ENCODE data around the gene OR2B6. TPM values are rescaled to one million over a fixed set of nuclear protein-coding genes. Genes with fewer than 3 reads are reported as not detected.
"Not testable (repeated sequence)": the region's sequence is repeated elsewhere in the genome, so short reads cannot be mapped to it uniquely, and the experiment has no call there.

OR2B6 gene
- total RNA-seq, 1 experiment from 2014 or later = not detected

DNA sequence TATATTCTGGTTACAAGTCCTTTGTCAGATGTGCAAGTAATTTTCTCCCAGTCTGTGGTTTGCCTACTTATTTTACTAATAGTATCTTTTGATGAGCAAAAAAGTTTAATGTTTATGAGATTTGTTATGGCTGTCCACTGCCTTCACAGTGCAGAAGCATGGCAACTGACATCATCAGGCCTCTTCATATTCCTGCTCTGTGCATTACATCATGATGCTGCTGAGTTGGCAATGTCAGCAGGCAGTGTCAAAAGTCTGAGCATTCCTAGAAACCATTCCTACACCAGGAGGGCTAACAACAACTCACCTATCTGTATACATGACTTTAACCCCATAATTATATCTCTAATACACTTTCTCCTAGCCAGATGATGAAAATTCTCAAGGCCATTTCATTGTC is 34.1 kb upstream of the OR2B6 start:
- H3K27ac Mint-ChIP-seq (ENCODE audit: unreplicated experiment) = no peak overlapping the region
- POLR2A ChIA-PET = no interaction called here

GRCh38 chr6:27924179-27924578 is 32.9 kb upstream of the OR2B6 start:
- TF ChIP-seq, protein P1, sequence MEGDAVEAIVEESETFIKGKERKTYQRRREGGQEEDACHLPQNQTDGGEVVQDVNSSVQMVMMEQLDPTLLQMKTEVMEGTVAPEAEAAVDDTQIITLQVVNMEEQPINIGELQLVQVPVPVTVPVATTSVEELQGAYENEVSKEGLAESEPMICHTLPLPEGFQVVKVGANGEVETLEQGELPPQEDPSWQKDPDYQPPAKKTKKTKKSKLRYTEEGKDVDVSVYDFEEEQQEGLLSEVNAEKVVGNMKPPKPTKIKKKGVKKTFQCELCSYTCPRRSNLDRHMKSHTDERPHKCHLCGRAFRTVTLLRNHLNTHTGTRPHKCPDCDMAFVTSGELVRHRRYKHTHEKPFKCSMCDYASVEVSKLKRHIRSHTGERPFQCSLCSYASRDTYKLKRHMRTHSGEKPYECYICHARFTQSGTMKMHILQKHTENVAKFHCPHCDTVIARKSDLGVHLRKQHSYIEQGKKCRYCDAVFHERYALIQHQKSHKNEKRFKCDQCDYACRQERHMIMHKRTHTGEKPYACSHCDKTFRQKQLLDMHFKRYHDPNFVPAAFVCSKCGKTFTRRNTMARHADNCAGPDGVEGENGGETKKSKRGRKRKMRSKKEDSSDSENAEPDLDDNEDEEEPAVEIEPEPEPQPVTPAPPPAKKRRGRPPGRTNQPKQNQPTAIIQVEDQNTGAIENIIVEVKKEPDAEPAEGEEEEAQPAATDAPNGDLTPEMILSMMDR (IDR thresholded peaks at IDR 0.05; ENCODE audit: insufficient read depth in 1 of 2, low read depth in 1 of 2, low read length in 1 of 2, severe bottlenecking in 1 of 2, unreplicated experiment in 1 of 2) = no peak
- H3K4me1 Mint-ChIP-seq (ENCODE audit: low read depth, unreplicated experiment) = no peaks in the 10 kb centered on the region
- POLR2A ChIA-PET = no interaction called here
- H3K4me3 ChIP-seq (ENCODE audit: low read depth, low read length) = no peak overlapping the region
- H3K27ac Mint-ChIP-seq (ENCODE audit: unreplicated experiment) = no peak overlapping the region
- H3K27me3 ChIP-seq (replicated peaks; ENCODE audit: control insufficient read depth, insufficient read depth, low read length) = no peaks in the 10 kb centered on the region
- no peaks in the 10 kb centered on the region for H3K36me3 Mint-ChIP-seq (ENCODE audit: insufficient read depth, unreplicated experiment)
- H3K4me3 Mint-ChIP-seq (ENCODE audit: unreplicated experiment) = no peak overlapping the region
- BruUV-seq (replicated peaks) = no TSS peak
- H3K9me3 ChIP-seq = no peaks in the 10 kb centered on the region
- H3K4me1 ChIP-seq = no peaks in the 10 kb centered on the region
- intact Hi-C loops (cut with micrococcal nuclease; ENCODE audit: unreplicated experiment) = no loop called here
- no peak for DNase-seq
- no peaks in the 10 kb centered on the region for H3K9me3 Mint-ChIP-seq (ENCODE audit: unreplicated experiment)
- peaks cover 3% of the 10 kb centered on the region for H3K27me3 Mint-ChIP-seq (ENCODE audit: insufficient read depth, unreplicated experiment)
- CTCF ChIA-PET = no interaction called here
- no peaks in the 10 kb centered on the region for H3K36me3 ChIP-seq (ENCODE audit: control insufficient read depth, insufficient read depth, low read length)

More for the DNA sequence above, 34.1 kb upstream of the OR2B6 start:
- Mint-ChIP-seq H3K4me3 (ENCODE audit: unreplicated experiment) (no peak overlapping the region), H3K27me3 (ENCODE audit: insufficient read depth, unreplicated experiment) (peaks cover 4% of the 10 kb centered on the region), H3K4me1 (ENCODE audit: low read depth, unreplicated experiment) (no peaks in the 10 kb centered on the region), H3K9me3 (ENCODE audit: unreplicated experiment) (no peaks in the 10 kb centered on the region), H3K36me3 (ENCODE audit: insufficient read depth, unreplicated experiment) (no peaks in the 10 kb centered on the region)
- Histone ChIP-seq H3K36me3 (ENCODE audit: control insufficient read depth, insufficient read depth, low read length) (no peaks in the 10 kb centered on the region), H3K9me3 (no peaks in the 10 kb centered on the region), H3K4me1 (no peaks in the 10 kb centered on the region), H3K27me3 (replicated peaks; ENCODE audit: control insufficient read depth, insufficient read depth, low read length) (no peaks in the 10 kb centered on the region), H3K4me3 (ENCODE audit: low read depth, low read length) (no peak overlapping the region)
- TF ChIP-seq, protein P1 (IDR thresholded peaks at IDR 0.05; ENCODE audit: insufficient read depth in 1 of 2, low read depth in 1 of 2, low read length in 1 of 2, severe bottlenecking in 1 of 2, unreplicated experiment in 1 of 2) = no peak
- no peak for DNase-seq
- BruUV-seq (replicated peaks) = no TSS peak
- CTCF ChIA-PET = no interaction called here
- intact Hi-C loops (cut with micrococcal nuclease; ENCODE audit: unreplicated experiment) = no loop called here

DNA sequence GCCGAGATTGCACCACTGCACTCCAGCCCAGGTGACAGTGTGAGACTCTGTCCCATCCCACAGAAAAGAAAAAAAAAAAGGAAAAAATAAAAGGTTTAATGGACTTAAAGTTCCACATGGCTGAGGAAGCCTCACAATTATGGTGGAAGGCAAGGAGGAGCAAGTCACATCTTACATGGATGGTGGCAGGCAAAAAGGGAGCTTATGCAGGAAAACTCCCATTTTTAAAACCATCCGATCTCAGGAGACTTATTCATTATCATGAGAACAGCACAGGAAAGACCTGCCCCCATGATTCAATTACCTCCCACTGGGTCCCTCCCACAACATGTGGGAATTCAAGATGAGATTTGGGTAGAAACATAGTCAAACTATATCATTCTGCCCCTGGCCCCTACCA is 29.0 kb upstream of the OR2B6 start:
- CTCF ChIA-PET; H3K4me1 Mint-ChIP-seq (ENCODE audit: low read depth, unreplicated experiment); H3K9me3 ChIP-seq; H3K4me1 ChIP-seq; H3K36me3 ChIP-seq (ENCODE audit: control insufficient read depth, insufficient read depth, low read length); H3K36me3 Mint-ChIP-seq (ENCODE audit: insufficient read depth, unreplicated experiment); H3K4me3 Mint-ChIP-seq (ENCODE audit: unreplicated experiment); H3K4me3 ChIP-seq (ENCODE audit: low read depth, low read length); POLR2A ChIA-PET; intact Hi-C loops (cut with micrococcal nuclease; ENCODE audit: unreplicated experiment); DNase-seq; H3K27me3 Mint-ChIP-seq (ENCODE audit: insufficient read depth, unreplicated experiment); H3K27ac Mint-ChIP-seq (ENCODE audit: unreplicated experiment); BruUV-seq (replicated peaks); H3K27me3 ChIP-seq (replicated peaks; ENCODE audit: control insufficient read depth, insufficient read depth, low read length): not testable (repeated sequence)
- H3K9me3 Mint-ChIP-seq (ENCODE audit: unreplicated experiment) = peaks cover 16% of the 10 kb centered on the region

DNA sequence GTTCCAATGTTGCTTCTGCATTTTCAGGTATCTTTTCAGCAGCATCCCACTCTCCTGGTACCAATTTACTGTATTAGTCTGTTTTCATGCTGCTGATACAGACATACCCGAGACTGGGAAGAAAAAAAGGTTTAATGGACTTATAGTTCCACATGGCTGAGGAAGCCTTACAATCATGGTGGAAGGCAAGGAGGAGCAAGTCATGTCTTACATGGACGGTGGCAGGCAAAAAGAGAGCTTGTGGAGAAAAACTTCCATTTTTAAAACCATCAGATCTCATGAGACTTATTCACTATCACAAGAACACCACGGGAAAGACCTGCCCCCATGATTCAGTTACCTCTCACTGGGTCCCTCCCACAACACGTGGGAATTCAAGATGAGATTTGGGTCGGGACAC is 27.1 kb upstream of the OR2B6 start:
- H3K4me3 Mint-ChIP-seq (ENCODE audit: unreplicated experiment); H3K27me3 Mint-ChIP-seq (ENCODE audit: insufficient read depth, unreplicated experiment); H3K27me3 ChIP-seq (replicated peaks; ENCODE audit: control insufficient read depth, insufficient read depth, low read length); H3K27ac Mint-ChIP-seq (ENCODE audit: unreplicated experiment); H3K36me3 Mint-ChIP-seq (ENCODE audit: insufficient read depth, unreplicated experiment); H3K4me3 ChIP-seq (ENCODE audit: low read depth, low read length); POLR2A ChIA-PET; DNase-seq; H3K9me3 ChIP-seq; BruUV-seq (replicated peaks); intact Hi-C loops (cut with micrococcal nuclease; ENCODE audit: unreplicated experiment); H3K4me1 Mint-ChIP-seq (ENCODE audit: low read depth, unreplicated experiment); H3K36me3 ChIP-seq (ENCODE audit: control insufficient read depth, insufficient read depth, low read length); H3K4me1 ChIP-seq; CTCF ChIA-PET: not testable (repeated sequence)
- H3K9me3 Mint-ChIP-seq (ENCODE audit: unreplicated experiment) = peaks cover 16% of the 10 kb centered on the region

Data from Caco-2 (cell line).